ENCODE results near the gene GALNTL6. TPM values are rescaled to one million over a fixed set of nuclear protein-coding genes. Genes with fewer than 3 reads are reported as not detected.

The GALNTL6 gene
- total and polyA plus RNA-seq, 2 donors (not counting 3 experiments of a cell fraction or from before 2014, with no cell fraction given) = not detected

- Histone ChIP-seq H3K79me2 (ENCODE audit: control insufficient read depth, insufficient read depth, low read length) (no peaks in the 10 kb centered on the region), H3K4me2 (ENCODE audit: insufficient read depth, low read length) (no peak overlapping the region), H3K9me3 (replicated peaks; ENCODE audit: control insufficient read depth, insufficient read depth, low read length) (peaks cover 5% of the 10 kb centered on the region), H3K9me1 (replicated peaks; ENCODE audit: control insufficient read depth, extremely low read depth, insufficient read depth, low read length) (no peaks in the 10 kb centered on the region), H2AFZ (ENCODE audit: low read depth, low read length) (no peak overlapping the region), H3K27ac (ENCODE audit: insufficient read depth, low read depth, low read length) (no peak overlapping the region), H3K27me3 (ENCODE audit: control insufficient read depth in 2 of 2, insufficient read depth in 2 of 2, low read length in 2 of 2) (no peaks in the 10 kb centered on the region), H3K36me3 (ENCODE audit: control insufficient read depth in 2 of 2, extremely low read depth in 1 of 2, insufficient read depth in 2 of 2, low read length in 2 of 2) (no peaks in the 10 kb centered on the region), H4K20me1 (replicated peaks; ENCODE audit: control insufficient read depth, extremely low read depth, insufficient read depth, low read length) (no peaks in the 10 kb centered on the region), H3K4me3 (replicated peaks in 1 of 3; ENCODE audit: insufficient read depth in 1 of 3, low read depth in 1 of 3, low read length in 3 of 3) (no peak overlapping the region), H3K9ac (replicated peaks; ENCODE audit: extremely low read depth, insufficient read depth, low read length) (no peak overlapping the region), H3K4me1 (ENCODE audit: control insufficient read depth, extremely low read depth, insufficient read depth, low read length) (no peaks in the 10 kb centered on the region)
- intact Hi-C loops (cut with micrococcal nuclease) = no loop called here
- BruUV-seq (replicated peaks) = no TSS peak
- POLR2A ChIA-PET = no interaction called here
- TF ChIP-seq EZH2 (IDR thresholded peaks at IDR 0.05; ENCODE audit: borderline replicate concordance, low read depth, low read length, severe bottlenecking) (no peak), MAX (IDR thresholded peaks at IDR 0.05; ENCODE audit: insufficient read depth, insufficient read length) (no peak), POLR2AphosphoS5 (IDR thresholded peaks at IDR 0.05; ENCODE audit: insufficient read depth, low read depth, low read length) (no peak), MYC (IDR thresholded peaks at IDR 0.05; ENCODE audit: low read depth, low read length) (no peak), CTCF (IDR thresholded peaks at IDR 0.05; ENCODE audit: extremely low read depth in 1 of 2, insufficient read depth in 1 of 2, low read depth in 1 of 2, low read length in 2 of 2) (no peak), JUN (IDR thresholded peaks at IDR 0.05; ENCODE audit: borderline replicate concordance, insufficient read depth, insufficient read length, low read depth) (no peak), POLR2A (IDR thresholded peaks at IDR 0.05; ENCODE audit: low read depth, low read length) (no peak), GATA2 (IDR thresholded peaks at IDR 0.05; ENCODE audit: insufficient read depth, insufficient read length, low read depth, low read length) (no peak), FOS (IDR thresholded peaks at IDR 0.05; ENCODE audit: borderline replicate concordance, insufficient read depth, low read length) (no peak)
- DNase-seq (ENCODE audit: low read depth, low spot score) (no peak), FAIRE-seq (no peak)
- CTCF ChIA-PET = no interaction called here
- dilution Hi-C loops (cut with MboI; ENCODE audit: extremely low pct_ligation_motif_present, low sequenced_read_pairs) = no loop called here
Measured at GRCh38 chr4:172323288-172323687, 510.1 kb downstream of the GALNTL6 start.

Data from endothelial cell of umbilical vein (primary cell).